ENCODE results near the gene HDLBP.
"Not testable (repeated sequence)": the region's sequence is repeated elsewhere in the genome, so short reads cannot be mapped to it uniquely, and the experiment has no call there.

The HDLBP gene

GRCh38 chr2:241213041-241213440 lies 102.4 kb downstream of the HDLBP start:
- DNase-seq (ENCODE audit: low read depth in 2 of 2) = no peak

GRCh38 chr2:241211276-241211675 lies 104.2 kb downstream of the HDLBP start:
- no peak for DNase-seq (ENCODE audit: low read depth in 2 of 2)

- no peak for DNase-seq (ENCODE audit: low read depth in 2 of 2)
Observed at GRCh38 chr2:241209271-241209670, 106.2 kb downstream of the HDLBP start.

- no peak for DNase-seq (ENCODE audit: low read depth in 2 of 2)
Observed at GRCh38 chr2:241208058-241208457, 107.4 kb downstream of the HDLBP start.

- no peak for DNase-seq (ENCODE audit: low read depth in 2 of 2)
Observed at GRCh38 chr2:241207641-241208040, 107.8 kb downstream of the HDLBP start.

GRCh38 chr2:241207151-241207550 lies 108.3 kb downstream of the HDLBP start:
- DNase-seq (ENCODE audit: low read depth in 2 of 2) = no peak

GRCh38 chr2:241205086-241205485 lies 110.4 kb downstream of the HDLBP start:
- no peak for DNase-seq (ENCODE audit: low read depth in 2 of 2)

- no peak for DNase-seq (ENCODE audit: low read depth in 2 of 2)
Observed at GRCh38 chr2:241204490-241204889, 111.0 kb downstream of the HDLBP start.

GRCh38 chr2:241204010-241204384 lies 111.5 kb downstream of the HDLBP start:
- DNase-seq (ENCODE audit: low read depth in 2 of 2) = no peak

- no peak for DNase-seq (ENCODE audit: low read depth in 2 of 2)
Observed at GRCh38 chr2:241203218-241204009, 112.1 kb downstream of the HDLBP start.

- no peak for DNase-seq (ENCODE audit: low read depth in 2 of 2)
Observed at GRCh38 chr2:241202681-241203080, 112.8 kb downstream of the HDLBP start.

- DNase-seq (ENCODE audit: low read depth in 2 of 2) = no peak
Observed at GRCh38 chr2:241202268-241202585, 113.2 kb downstream of the HDLBP start.

- no peak for DNase-seq (ENCODE audit: low read depth in 2 of 2)
Observed at GRCh38 chr2:241201445-241202267, 113.8 kb downstream of the HDLBP start.

GRCh38 chr2:241200822-241201395 lies 114.6 kb downstream of the HDLBP start:
- no peak for DNase-seq (ENCODE audit: low read depth in 2 of 2)

- DNase-seq (ENCODE audit: low read depth in 2 of 2) = no peak
Observed at GRCh38 chr2:241199897-241200821, 115.3 kb downstream of the HDLBP start.

- no peak for DNase-seq (ENCODE audit: low read depth in 2 of 2)
Observed at GRCh38 chr2:241199286-241199685, 116.2 kb downstream of the HDLBP start.

GRCh38 chr2:241198381-241199279 lies 116.8 kb downstream of the HDLBP start:
- DNase-seq (ENCODE audit: low read depth in 2 of 2) = no peak

- no peak for DNase-seq (ENCODE audit: low read depth in 2 of 2)
Observed at GRCh38 chr2:241197947-241198346, 117.5 kb downstream of the HDLBP start.

GRCh38 chr2:241197246-241197645 lies 118.2 kb downstream of the HDLBP start:
- DNase-seq (ENCODE audit: low read depth in 2 of 2) = not testable (repeated sequence)

- no peak for DNase-seq (ENCODE audit: low read depth in 2 of 2)
Observed at GRCh38 chr2:241195506-241196130, 119.9 kb downstream of the HDLBP start.

Data from stimulated activated CD8-positive, alpha-beta memory T cell treated with anti-CD3 and anti-CD28 coated beads, Interleukin-2, amount 100 ng/mL, for 1 hour (primary cell).